Fibroblast of skin of right quadriceps (primary cell): ENCODE measurements around the gene TSHZ1.
A peak's percentile ranks its signal among the peaks of the same experiment; 100 is the strongest.

Experiments
- DNase-seq: peaks from one replicate; pipeline ENCODE4 v3.0.0-alpha.2; 2013

TSHZ1 gene

GRCh38 chr18:75276818-75277609 is 66.4 kb downstream of the TSHZ1 start:
- peak; percentile 86 for DNase-seq

GRCh38 chr18:75277610-75277928 is 67.0 kb downstream of the TSHZ1 start:
- no peak for DNase-seq

- no peak for DNase-seq
These were observed 68.8 kb downstream of the TSHZ1 start for GRCh38 chr18:75279381-75279780.

DNA sequence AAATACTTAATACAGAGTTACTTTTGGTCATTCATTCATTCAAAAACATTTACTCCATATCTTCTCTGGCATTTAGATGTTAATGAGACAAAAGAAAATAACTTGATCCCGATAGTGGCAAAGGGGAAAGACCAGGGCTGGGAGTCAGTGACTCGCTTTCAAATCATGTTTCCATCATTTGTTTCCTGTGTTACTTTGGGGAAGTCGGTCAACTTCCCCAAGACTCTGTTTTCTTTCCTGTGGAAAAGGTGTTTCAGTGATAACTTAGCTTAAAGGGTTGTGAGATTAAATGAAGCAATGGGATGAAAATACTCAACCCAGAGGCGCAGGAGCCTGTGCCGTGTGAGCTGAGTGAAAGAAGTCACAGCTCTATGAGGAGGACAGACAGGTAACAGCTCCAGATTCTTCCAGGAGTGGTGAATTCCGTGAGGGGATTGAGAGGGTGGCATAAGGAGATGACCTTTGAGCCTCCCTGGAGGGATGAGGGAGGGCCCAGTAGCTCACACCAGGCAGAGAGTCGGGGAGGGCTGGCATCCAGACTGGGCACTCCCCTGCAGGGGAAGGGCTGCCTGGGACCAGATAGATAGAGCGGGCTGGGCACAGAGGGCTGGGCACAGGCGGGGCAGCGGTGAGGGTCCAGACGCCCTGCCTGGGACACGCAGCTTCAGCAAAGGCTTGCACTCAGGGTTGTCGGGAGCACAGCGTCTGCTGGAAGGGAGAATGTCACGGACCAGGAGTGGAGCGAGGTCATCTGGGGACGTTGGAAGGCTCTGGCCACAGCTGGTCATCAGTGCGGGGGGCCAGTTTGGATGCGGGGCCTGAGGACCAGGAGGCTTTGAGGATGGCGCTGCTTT is 70.1 kb downstream of the TSHZ1 start:
- DNase-seq, result no peak

DNA sequence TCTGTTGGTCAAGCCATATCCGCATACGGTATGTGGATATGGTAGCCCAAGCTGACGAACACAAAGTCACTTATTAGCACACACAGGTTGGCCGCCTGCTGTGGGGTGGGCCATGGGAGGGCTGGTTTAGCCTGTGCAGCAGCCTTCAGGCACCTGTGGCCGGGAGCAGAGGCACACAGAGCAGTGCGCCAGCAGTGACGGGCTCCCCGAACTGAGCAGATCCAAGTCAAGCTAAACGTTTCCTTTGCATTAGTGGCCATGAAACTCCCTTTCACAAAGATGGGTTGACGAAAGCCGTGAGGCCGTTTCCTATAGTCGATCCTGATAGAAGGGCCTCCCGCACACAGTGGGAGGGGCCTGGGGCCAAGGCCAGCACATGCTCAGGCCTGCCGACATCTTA is 72.1 kb downstream of the TSHZ1 start:
- no peak for DNase-seq

GRCh38 chr18:75283731-75284130 is 73.1 kb downstream of the TSHZ1 start:
- DNase-seq, result no peak

DNA sequence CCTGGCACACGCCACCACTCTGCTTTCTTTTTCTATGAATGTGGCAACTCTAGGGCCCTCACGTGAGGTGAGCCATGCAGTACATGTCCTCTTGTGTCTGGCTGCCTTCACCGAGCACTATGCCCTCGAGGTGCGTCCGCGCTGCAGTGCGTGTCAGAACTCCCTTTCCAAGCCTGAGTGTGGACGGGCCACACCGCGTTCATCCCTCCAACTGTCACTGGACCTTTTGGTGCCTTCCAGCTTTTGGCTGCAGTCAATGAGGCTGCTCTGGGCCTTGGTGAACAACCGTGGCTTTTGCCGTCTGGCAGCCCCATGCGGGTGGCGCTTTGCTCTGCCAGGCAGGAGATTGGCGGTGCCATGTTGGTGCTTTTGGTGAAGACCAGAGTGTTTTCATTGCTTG is 74.0 kb downstream of the TSHZ1 start:
- no peak for DNase-seq

DNA sequence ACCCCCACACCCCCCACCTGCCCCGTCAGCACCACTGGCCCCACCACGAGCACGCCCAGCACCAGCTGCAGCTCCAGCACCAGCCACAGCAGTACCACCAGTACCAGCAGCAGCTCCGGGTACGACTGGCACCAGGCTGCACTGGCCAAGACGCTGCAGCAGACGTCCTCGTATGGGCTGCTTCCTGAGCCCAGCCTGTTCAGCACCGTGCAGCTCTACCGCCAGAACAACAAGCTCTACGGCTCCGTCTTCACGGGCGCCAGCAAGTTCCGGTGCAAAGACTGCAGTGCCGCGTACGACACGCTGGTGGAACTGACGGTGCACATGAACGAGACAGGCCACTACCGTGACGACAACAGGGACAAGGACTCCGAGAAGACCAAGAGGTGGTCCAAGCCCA is 75.3 kb downstream of the TSHZ1 start:
- DNase-seq, result no peak

DNA sequence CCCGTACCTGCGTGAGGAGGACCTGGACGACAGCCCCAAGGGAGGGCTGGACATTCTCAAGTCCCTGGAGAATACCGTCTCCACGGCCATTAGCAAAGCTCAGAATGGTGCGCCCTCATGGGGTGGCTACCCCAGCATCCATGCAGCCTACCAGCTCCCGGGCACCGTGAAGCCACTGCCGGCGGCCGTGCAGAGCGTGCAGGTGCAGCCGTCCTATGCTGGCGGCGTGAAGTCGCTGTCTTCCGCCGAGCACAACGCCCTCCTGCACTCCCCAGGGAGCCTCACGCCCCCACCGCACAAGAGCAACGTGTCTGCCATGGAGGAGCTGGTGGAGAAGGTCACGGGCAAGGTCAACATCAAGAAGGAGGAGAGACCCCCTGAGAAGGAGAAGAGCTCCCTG is 76.4 kb downstream of the TSHZ1 start:
- no peak for DNase-seq

- no peak for DNase-seq
These were observed 77.1 kb downstream of the TSHZ1 start for GRCh38 chr18:75287700-75288099.

- DNase-seq, result no peak
These were observed 79.2 kb downstream of the TSHZ1 start for GRCh38 chr18:75289761-75290160.

- no peak for DNase-seq
These were observed 80.3 kb downstream of the TSHZ1 start for GRCh38 chr18:75290737-75291358.

DNA sequence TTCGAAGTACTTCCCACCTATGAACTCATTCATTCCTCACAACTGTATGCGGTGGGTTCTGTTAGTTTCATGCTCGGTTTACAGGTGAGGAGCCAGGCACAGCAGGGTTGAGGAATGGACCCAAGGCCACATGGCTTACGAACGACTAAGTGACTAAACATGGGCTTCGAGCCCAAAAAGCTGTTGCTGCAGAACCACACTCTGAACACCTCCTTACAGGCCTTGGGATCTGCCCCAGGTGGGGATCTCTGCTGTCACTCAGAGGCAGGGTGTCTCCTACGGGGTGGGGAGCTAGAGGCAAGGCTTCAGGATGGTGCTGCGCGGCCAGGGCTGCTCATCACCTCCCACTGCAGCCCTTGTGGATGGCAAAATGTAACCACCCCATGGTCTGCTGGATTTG is 80.9 kb downstream of the TSHZ1 start:
- DNase-seq, result no peak

DNA sequence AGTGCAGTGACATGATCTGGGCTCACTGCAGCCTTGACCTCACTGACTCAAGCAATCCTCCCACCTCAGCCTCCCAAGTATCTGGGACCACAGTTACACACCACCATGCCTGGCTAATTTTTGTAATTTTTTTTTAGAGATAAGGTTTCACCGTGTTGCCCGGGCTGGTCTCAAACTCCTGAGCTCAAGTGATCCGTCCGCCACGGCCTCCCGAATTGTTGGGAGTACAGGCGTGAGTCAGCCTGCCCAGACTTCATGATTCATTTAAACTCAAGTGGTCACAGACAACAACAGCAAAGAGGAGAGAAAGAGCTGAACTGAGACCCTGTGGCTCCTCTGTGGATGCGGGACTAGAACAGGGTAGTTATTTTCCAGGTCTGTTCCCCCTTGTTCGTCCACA is 83.0 kb downstream of the TSHZ1 start:
- DNase-seq, result peak; percentile 14

DNA sequence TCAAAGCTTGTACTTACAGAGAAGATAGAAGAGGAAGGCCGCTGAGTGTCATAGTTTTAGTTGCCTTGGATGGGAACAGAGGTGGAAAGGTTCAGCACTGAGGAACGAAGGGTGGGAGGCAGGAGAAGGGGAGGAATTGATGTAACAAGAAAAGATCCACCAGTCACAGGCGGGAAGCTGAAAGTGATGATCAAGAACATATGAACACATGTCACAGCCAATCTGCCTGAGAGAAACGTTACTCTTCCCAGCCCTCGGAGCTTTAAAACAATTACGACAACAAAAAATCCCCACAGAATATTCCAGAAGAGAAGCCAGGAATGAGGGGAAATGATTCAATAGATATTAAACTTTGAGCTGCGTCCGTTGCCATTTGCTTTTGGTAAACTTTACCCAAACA is 87.1 kb downstream of the TSHZ1 start:
- DNase-seq, result peak; percentile 18

- no peak for DNase-seq
These were observed 94.3 kb downstream of the TSHZ1 start for GRCh38 chr18:75304678-75305557.

DNA sequence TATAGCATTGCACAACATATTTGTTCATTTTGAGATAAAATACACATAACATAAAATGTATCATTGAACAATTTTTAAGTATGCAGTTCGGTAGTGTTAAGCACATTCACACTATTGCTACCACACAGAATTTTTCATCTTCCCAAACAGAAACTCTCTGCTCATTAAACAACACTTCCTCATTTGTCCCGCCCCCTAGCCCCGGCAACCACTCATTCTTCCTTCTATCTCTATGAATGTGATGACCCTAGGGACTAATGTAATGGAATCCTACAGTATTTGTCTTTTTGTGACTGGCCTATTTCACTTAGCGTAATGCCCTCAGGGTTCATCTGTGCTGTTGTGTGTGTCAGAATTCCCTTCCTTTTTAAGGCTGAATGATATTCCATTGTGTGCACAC is 95.4 kb downstream of the TSHZ1 start:
- DNase-seq, result no peak

GRCh38 chr18:75307530-75307929 is 96.9 kb downstream of the TSHZ1 start:
- DNase-seq, result no peak

- no peak for DNase-seq
These were observed 99.0 kb downstream of the TSHZ1 start for GRCh38 chr18:75309564-75309963.

GRCh38 chr18:75314117-75314516 is 103.5 kb downstream of the TSHZ1 start:
- no peak for DNase-seq

DNA sequence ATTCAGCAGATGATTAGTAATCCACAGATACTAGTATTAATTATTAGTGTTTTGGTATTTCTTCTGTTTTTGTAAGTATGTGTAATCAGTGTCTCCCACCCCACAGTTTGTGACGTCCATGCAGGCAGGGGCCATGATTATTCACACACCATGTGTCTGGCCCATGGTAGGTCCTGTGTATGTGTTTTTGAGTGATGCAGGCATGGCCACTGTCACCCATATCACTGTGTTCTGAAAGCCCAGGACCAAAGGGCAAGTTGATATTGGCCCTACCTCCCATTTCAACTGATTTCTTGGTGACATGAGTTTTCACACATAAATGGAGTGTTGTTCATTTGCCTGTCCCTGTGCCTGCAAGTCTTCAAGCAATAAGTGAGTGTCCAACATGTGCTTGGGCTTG is 104.0 kb downstream of the TSHZ1 start:
- no peak for DNase-seq

DNA sequence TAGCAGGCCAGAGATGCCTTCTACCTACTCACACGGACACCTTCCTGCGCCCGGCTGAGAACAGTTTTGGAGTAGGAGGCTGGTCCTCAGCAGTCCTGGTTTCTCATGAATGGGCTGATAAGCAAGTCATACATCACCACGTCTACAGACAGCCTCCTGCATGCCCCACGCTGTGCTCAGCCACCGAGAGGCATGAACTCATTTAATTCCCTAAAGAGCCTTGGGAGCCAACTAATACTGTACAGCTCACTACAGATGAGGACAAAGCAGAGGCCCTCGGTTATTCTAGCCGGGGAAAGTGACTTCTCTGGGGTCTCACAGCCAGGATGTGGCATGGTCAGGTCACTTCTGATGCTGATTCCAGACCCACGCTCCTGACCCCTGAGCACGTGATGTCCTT is 105.6 kb downstream of the TSHZ1 start:
- no peak for DNase-seq

- no peak for DNase-seq
These were observed 106.2 kb downstream of the TSHZ1 start for GRCh38 chr18:75316826-75317225.
